Neural cell (in vitro differentiated cells): ENCODE results near the gene ACACA. TPM values are rescaled to one million over a fixed set of nuclear protein-coding genes. Genes with fewer than 3 reads are reported as not detected.

Source experiments
- H2AFZ ChIP-seq: fragments of 200-600, 300-800 bp; sonication (generic), shearing (Covaris generic); 2 replicates; pipeline ENCODE4 v1.6.0; 2014; ENCODE audit warnings: low read depth, mild to moderate bottlenecking, antibody characterized with exemption, low read length, moderate library complexity
- H3F3A ChIP-seq: fragments of 200-600 bp; shearing (Covaris generic); 2 replicates; pipeline ENCODE4 v1.6.1; 2016; ENCODE audit warnings: mild to moderate bottlenecking, moderate library complexity, mixed read lengths, antibody characterized with exemption, low read length; ENCODE audit not compliant: insufficient read depth, poor library complexity, severe bottlenecking
- H3K27ac ChIP-seq: fragments of 200-600, 300-800 bp; sonication (generic), shearing (Covaris generic); 2 replicates; pipeline ENCODE4 v1.5.1; 2014; ENCODE audit warnings: mild to moderate bottlenecking, low read length, moderate library complexity
- H3K27me3 ChIP-seq: fragments of 300-800, 200-600 bp; sonication (generic), shearing (Covaris generic); 2 replicates; pipeline ENCODE4 v1.6.0; 2014; ENCODE audit warnings: mild to moderate bottlenecking, low read depth, low read length, moderate library complexity; ENCODE audit not compliant: insufficient read depth
- H3K36me3 ChIP-seq: fragments of 300-800, 200-600 bp; sonication (generic), shearing (Covaris generic); 2 replicates; pipeline ENCODE4 v1.5.1; 2014; ENCODE audit warnings: mild to moderate bottlenecking, antibody characterized with exemption, low read length, moderate library complexity; ENCODE audit not compliant: insufficient read depth
- H3K4me2 ChIP-seq: fragments of 300-800, 200-600 bp; sonication (generic), shearing (Covaris generic); 2 replicates; pipeline ENCODE4 v1.6.0; 2014; ENCODE audit warnings: mild to moderate bottlenecking, low read length
- H3K4me3 ChIP-seq: fragments of 300-800, 200-600 bp; sonication (generic), shearing (Covaris generic); 2 replicates; pipeline ENCODE4 v1.5.1; 2014; ENCODE audit warnings: mild to moderate bottlenecking, low read length, moderate library complexity
- H3K79me2 ChIP-seq: fragments of 200-600 bp; shearing (Covaris generic); replicated peaks from 2 replicates; pipeline ENCODE4 v1.6.0; 2014; ENCODE audit warnings: mild to moderate bottlenecking, low read length, moderate library complexity; ENCODE audit not compliant: insufficient read depth
- H3K9ac ChIP-seq: fragments of 300-800, 200-600 bp; sonication (generic), shearing (Covaris generic); 2 replicates; pipeline ENCODE4 v1.6.1; 2016; ENCODE audit warnings: mild to moderate bottlenecking, low read length, mixed read lengths
- H3K9me2 ChIP-seq: fragments of 200-600 bp; shearing (Covaris generic); 2 replicates; pipeline ENCODE4 v1.6.1; 2016; ENCODE audit warnings: mild to moderate bottlenecking, low read length, mixed read lengths; ENCODE audit not compliant: insufficient read depth
- H3K9me3 ChIP-seq: fragments of 200-600, 300-800 bp; sonication (generic), shearing (Covaris generic); 2 replicates; pipeline ENCODE4 v1.6.1; 2016; ENCODE audit warnings: mild to moderate bottlenecking, mixed run types, low read length, moderate library complexity, mixed read lengths
- H4K20me1 ChIP-seq: fragments of 200-600 bp; shearing (Covaris generic); 2 replicates; pipeline ENCODE4 v1.6.1; 2016; ENCODE audit warnings: mild to moderate bottlenecking, mixed run types; ENCODE audit not compliant: insufficient read depth
- EP300 ChIP-seq: fragments of 450-650 bp; conservative IDR thresholded peaks from 2 replicates; pipeline ENCODE4 v1.6.1; 2014; ENCODE audit warnings: antibody characterized with exemption, mild to moderate bottlenecking, moderate library complexity; ENCODE audit not compliant: poor library complexity, severe bottlenecking
- EZH2 ChIP-seq: fragments of 200-600, 300-800 bp; shearing (Covaris generic), sonication (generic); IDR thresholded peaks from 2 replicates; pipeline ENCODE4 v1.6.1; 2014; ENCODE audit warnings: antibody characterized with exemption, low read length, borderline replicate concordance, mild to moderate bottlenecking; ENCODE audit not compliant: insufficient read depth, poor library complexity, severe bottlenecking
- MXI1 ChIP-seq: fragments of 450-650 bp; conservative IDR thresholded peaks from 2 replicates; pipeline ENCODE4 v1.6.1; 2014; ENCODE audit warnings: antibody characterized with exemption, mild to moderate bottlenecking; ENCODE audit not compliant: poor library complexity, severe bottlenecking
- POLR2AphosphoS5 ChIP-seq: IDR thresholded peaks from 2 replicates; pipeline ENCODE4 v1.6.1; 2012
- RAD21 ChIP-seq: fragments of 450-650 bp; conservative IDR thresholded peaks from 2 replicates; pipeline ENCODE4 v1.6.1; 2014; ENCODE audit warnings: antibody characterized with exemption, mild to moderate bottlenecking, moderate library complexity
- SMC3 ChIP-seq: fragments of 450-650 bp; conservative IDR thresholded peaks from 2 replicates; pipeline ENCODE4 v1.6.1; 2014; ENCODE audit warnings: antibody characterized with exemption, mild to moderate bottlenecking, moderate library complexity; ENCODE audit not compliant: poor library complexity
- TAF1 ChIP-seq: IDR thresholded peaks from 2 replicates; pipeline ENCODE4 v1.6.1; 2012; ENCODE audit warnings: low read depth
- polyA plus RNA-seq: library from polyadenylated mRNA; depleted of rRNA; stranded (reverse); fragments of >200 nt; gene quantifications from 2 replicates; pipeline ENCODE4 v1.2.3, GENCODE V29; 2014
- TF ChIP-seq, protein P1 (sequence below): fragments of 450-650 bp; IDR thresholded peaks from 2 replicates; pipeline ENCODE4 v1.5.1; 2014; ENCODE audit warnings: antibody characterized with exemption, mild to moderate bottlenecking, moderate library complexity; ENCODE audit not compliant: poor library complexity, severe bottlenecking
- TF ChIP-seq, protein P2 (sequence below): IDR thresholded peaks from 2 replicates; pipeline ENCODE4 v1.6.1; 2012; ENCODE audit warnings: borderline replicate concordance

Gene ACACA
- polyA plus RNA-seq, 1 donor from 2014 or later = 38.4 TPM

DNA sequence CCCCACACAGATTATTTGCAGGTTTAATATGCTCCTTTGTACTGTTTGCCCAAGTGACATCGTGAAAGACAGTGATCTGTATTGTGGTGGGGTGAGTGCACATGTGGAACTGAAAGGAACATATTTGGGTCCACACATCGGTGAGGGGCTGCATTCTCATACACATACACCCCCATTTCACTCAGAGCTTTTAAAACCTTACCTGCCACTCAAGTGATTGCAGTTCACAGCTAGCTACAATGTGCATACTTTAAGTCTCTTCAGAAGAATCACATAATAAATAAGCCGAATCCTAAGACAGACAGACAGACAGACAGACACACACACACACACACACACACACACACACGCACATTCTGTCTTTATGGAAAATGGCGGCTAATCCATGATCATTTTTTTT, 355.3 kb downstream of the ACACA start:
- H3K4me3 ChIP-seq = no peak overlapping the region
- H2AFZ ChIP-seq = no peak overlapping the region
- H3F3A ChIP-seq = no peaks in the 10 kb centered on the region
- H4K20me1 ChIP-seq = no peaks in the 10 kb centered on the region
- H3K9me3 ChIP-seq = no peaks in the 10 kb centered on the region
- H3K4me2 ChIP-seq = no peak overlapping the region
- no peaks in the 10 kb centered on the region for H3K36me3 ChIP-seq
- no peaks in the 10 kb centered on the region for H3K9me2 ChIP-seq
- no peaks in the 10 kb centered on the region for H3K79me2 ChIP-seq
- TF ChIP-seq MXI1 (no peak), EZH2 (no peak), SMC3 (no peak), EP300 (no peak), POLR2AphosphoS5 (no peak), RAD21 (no peak), TAF1 (no peak)
- TF ChIP-seq, protein P1, sequence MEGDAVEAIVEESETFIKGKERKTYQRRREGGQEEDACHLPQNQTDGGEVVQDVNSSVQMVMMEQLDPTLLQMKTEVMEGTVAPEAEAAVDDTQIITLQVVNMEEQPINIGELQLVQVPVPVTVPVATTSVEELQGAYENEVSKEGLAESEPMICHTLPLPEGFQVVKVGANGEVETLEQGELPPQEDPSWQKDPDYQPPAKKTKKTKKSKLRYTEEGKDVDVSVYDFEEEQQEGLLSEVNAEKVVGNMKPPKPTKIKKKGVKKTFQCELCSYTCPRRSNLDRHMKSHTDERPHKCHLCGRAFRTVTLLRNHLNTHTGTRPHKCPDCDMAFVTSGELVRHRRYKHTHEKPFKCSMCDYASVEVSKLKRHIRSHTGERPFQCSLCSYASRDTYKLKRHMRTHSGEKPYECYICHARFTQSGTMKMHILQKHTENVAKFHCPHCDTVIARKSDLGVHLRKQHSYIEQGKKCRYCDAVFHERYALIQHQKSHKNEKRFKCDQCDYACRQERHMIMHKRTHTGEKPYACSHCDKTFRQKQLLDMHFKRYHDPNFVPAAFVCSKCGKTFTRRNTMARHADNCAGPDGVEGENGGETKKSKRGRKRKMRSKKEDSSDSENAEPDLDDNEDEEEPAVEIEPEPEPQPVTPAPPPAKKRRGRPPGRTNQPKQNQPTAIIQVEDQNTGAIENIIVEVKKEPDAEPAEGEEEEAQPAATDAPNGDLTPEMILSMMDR = no peak
- TF ChIP-seq, protein P2, sequence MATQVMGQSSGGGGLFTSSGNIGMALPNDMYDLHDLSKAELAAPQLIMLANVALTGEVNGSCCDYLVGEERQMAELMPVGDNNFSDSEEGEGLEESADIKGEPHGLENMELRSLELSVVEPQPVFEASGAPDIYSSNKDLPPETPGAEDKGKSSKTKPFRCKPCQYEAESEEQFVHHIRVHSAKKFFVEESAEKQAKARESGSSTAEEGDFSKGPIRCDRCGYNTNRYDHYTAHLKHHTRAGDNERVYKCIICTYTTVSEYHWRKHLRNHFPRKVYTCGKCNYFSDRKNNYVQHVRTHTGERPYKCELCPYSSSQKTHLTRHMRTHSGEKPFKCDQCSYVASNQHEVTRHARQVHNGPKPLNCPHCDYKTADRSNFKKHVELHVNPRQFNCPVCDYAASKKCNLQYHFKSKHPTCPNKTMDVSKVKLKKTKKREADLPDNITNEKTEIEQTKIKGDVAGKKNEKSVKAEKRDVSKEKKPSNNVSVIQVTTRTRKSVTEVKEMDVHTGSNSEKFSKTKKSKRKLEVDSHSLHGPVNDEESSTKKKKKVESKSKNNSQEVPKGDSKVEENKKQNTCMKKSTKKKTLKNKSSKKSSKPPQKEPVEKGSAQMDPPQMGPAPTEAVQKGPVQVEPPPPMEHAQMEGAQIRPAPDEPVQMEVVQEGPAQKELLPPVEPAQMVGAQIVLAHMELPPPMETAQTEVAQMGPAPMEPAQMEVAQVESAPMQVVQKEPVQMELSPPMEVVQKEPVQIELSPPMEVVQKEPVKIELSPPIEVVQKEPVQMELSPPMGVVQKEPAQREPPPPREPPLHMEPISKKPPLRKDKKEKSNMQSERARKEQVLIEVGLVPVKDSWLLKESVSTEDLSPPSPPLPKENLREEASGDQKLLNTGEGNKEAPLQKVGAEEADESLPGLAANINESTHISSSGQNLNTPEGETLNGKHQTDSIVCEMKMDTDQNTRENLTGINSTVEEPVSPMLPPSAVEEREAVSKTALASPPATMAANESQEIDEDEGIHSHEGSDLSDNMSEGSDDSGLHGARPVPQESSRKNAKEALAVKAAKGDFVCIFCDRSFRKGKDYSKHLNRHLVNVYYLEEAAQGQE = no peak
- no peaks in the 10 kb centered on the region for H3K27me3 ChIP-seq
- no peak overlapping the region for H3K9ac ChIP-seq
- no peak overlapping the region for H3K27ac ChIP-seq

- H4K20me1 ChIP-seq = no peaks in the 10 kb centered on the region
- no peak overlapping the region for H3K4me2 ChIP-seq
- no peaks in the 10 kb centered on the region for H3K36me3 ChIP-seq
- no peak overlapping the region for H2AFZ ChIP-seq
- no peaks in the 10 kb centered on the region for H3K79me2 ChIP-seq
- no peaks in the 10 kb centered on the region for H3F3A ChIP-seq
- no peak overlapping the region for H3K9ac ChIP-seq
- TF ChIP-seq TAF1 (no peak), SMC3 (no peak), EZH2 (no peak), POLR2AphosphoS5 (no peak), MXI1 (no peak), EP300 (no peak), RAD21 (no peak)
- TF ChIP-seq, protein P1 = no peak
- TF ChIP-seq, protein P2 = no peak
- no peak overlapping the region for H3K27ac ChIP-seq
- no peaks in the 10 kb centered on the region for H3K9me2 ChIP-seq
- no peaks in the 10 kb centered on the region for H3K9me3 ChIP-seq
- H3K4me3 ChIP-seq = no peak overlapping the region
- H3K27me3 ChIP-seq = no peaks in the 10 kb centered on the region
Measured at GRCh38 chr17:37050920-37051319, 355.7 kb downstream of the ACACA start.
